Heart left ventricle (tissue), 13 donors: Measurements from ENCODE around the gene LUZP2.

Source experiments
- CTCF ChIP-seq, 12 donors: fragments of 200-600 bp; sonication (generic) in 4 of 12; IDR thresholded peaks; one replicate each; pipeline versions ENCODE4 v1.5.0 to v1.8.0; 2018 to 2022; ENCODE audit warnings: antibody characterized with exemption in 12 of 12, mild to moderate bottlenecking in 5 of 12
- POLR2A ChIP-seq, 2 donors: fragments of 450-650 bp; IDR thresholded peaks; one replicate each; pipeline ENCODE4 v1.6.1; 2017; ENCODE audit warnings: antibody characterized with exemption in 2 of 2, mild to moderate bottlenecking in 2 of 2, moderate library complexity in 2 of 2
- donor health status: ischemic (EF 13 %, LVEDD 7.1; RV severe dilation, severe dysfunction).
- donor health status: DM: no; HTN: yes; CAD: no.
- donor health status: DM: no; HTN: no; CAD: no.
- donor health status: ischemic (EF 25% LVEDD 6.9; RV normal size, moderate dysfunction).
- donor health status: ischemic (EF 25% LVEDD 5.7; RV mildly dilated, moderate dysfunction).
- donor health status: ischemic (EF 35%, LVEDD 5.7; RV mildly dilated, moderate dysfunction).
- donor health status: nonischemic (EF 11% LVEDD 7.7; RV severe dilation, severe dysfunction).
- donor health status: DM: yes; HTN: yes; CAD: no.
- donor health status: PGD.
- donor health status: ischemic (EF 29% LVEDD 5.4; RV normal size, mild dysfunction).
- donor health status: nonischemic (EF 23%, LVEDD 6.1; RV moderate dilation, normal function).

GRCh38 chr11:25038131-25038530, 541.3 kb downstream of the LUZP2 start:
- TF ChIP-seq CTCF (IDR thresholded peaks at IDR 0.05): no peak
- no peak for TF ChIP-seq POLR2A (IDR thresholded peaks at IDR 0.05)
